Loucy (cell line): ENCODE results near the gene SF3A1.

Experiments
- CTCF ChIP-seq: fragments of 200-600 bp; sonication (generic); conservative IDR thresholded peaks from 2 replicates; pipeline ENCODE4 v1.5.1; 2014; ENCODE audit warnings: mild to moderate bottlenecking, antibody characterized with exemption, low read length
- EZH2phosphoT487 ChIP-seq: fragments of 200-600 bp; IDR thresholded peaks from 2 replicates; pipeline ENCODE4 v1.6.1; 2018; ENCODE audit warnings: antibody characterized with exemption, mild to moderate bottlenecking, moderate library complexity, borderline replicate concordance

- no peak for TF ChIP-seq CTCF
- TF ChIP-seq EZH2phosphoT487, result no peak
Measured at GRCh38 chr22:30284172-30284571, 72.5 kb downstream of the SF3A1 start.
